WTC11 (cell line): Measurements from ENCODE around the gene SLC39A6. TPM values are rescaled to one million over a fixed set of nuclear protein-coding genes. Genes with fewer than 3 reads are reported as not detected.

Experiments used
- ATAC-seq: fragments of 200-7000 bp; cut with Tn5 transposase; 2 replicates; pipeline ENCODE4 v1.10.0; 2021; ENCODE audit warnings: mild to moderate bottlenecking, moderate library complexity
- CTCF ChIA-PET: fragments of 300-600 bp; sonication (Branson Sonifier 250); formaldehyde crosslinking; loops from one replicate; lab custom pipeline; 2021; ENCODE audit warnings: antibody characterized with exemption; lab: Charles Lee
- POLR2A ChIA-PET: fragments of 350-600 bp; sonication (Branson Sonifier 250); formaldehyde crosslinking; loops from one replicate; lab custom pipeline; 2021; ENCODE audit warnings: antibody characterized with exemption; lab: Charles Lee
- DNase-seq: peaks from one replicate; pipeline ENCODE4 v3.0.0; 2021; ENCODE audit warnings: low spot score
- H3K27ac Mint-ChIP-seq: 2 replicates; pipeline ENCODE4 v1.8.0; 2021; ENCODE audit warnings: mixed read lengths
- H3K27me3 Mint-ChIP-seq: 2 replicates; pipeline ENCODE4 v1.8.0; 2021; ENCODE audit warnings: low read depth, mild to moderate bottlenecking, moderate library complexity, mixed read lengths
- H3K36me3 Mint-ChIP-seq: 2 replicates; pipeline ENCODE4 v1.8.0; 2021; ENCODE audit warnings: mixed read lengths
- H3K4me1 Mint-ChIP-seq: 2 replicates; pipeline ENCODE4 v1.8.0; 2022; ENCODE audit warnings: mixed read lengths
- H3K4me3 Mint-ChIP-seq: 2 replicates; pipeline ENCODE4 v1.8.0; 2021; ENCODE audit warnings: mild to moderate bottlenecking, moderate library complexity, mixed read lengths
- H3K9me3 Mint-ChIP-seq: 2 replicates; pipeline ENCODE4 v1.8.0; 2021; ENCODE audit warnings: mixed read lengths
- ATF1 ChIP-seq: sonication (generic); formaldehyde crosslinking; IDR thresholded peaks from 2 replicates; pipeline ENCODE4 v1.8.1; 2023; ENCODE audit warnings: mild to moderate bottlenecking, moderate library complexity, missing genetic modification reagents
- E2F1 ChIP-seq: sonication (generic); formaldehyde crosslinking; IDR thresholded peaks from 2 replicates; pipeline ENCODE4 v1.8.0; 2022; ENCODE audit warnings: mild to moderate bottlenecking, missing genetic modification reagents
- ELF4 ChIP-seq: sonication (generic); formaldehyde crosslinking; IDR thresholded peaks from 2 replicates; pipeline ENCODE4 v1.8.1; 2022; ENCODE audit warnings: low read depth, mild to moderate bottlenecking, moderate library complexity, missing genetic modification reagents
- FOXJ3 ChIP-seq: sonication (generic); formaldehyde crosslinking; IDR thresholded peaks from 2 replicates; pipeline ENCODE4 v1.9.0; 2021; ENCODE audit warnings: missing genetic modification reagents, mild to moderate bottlenecking, borderline replicate concordance
- HMGA2 ChIP-seq: fragments of 250-450 bp; sonication (Bioruptor Pico); IDR thresholded peaks from 2 replicates; pipeline ENCODE4 v1.4.0; 2021; ENCODE audit warnings: mild to moderate bottlenecking, moderate library complexity
- MAX ChIP-seq: sonication (generic); formaldehyde crosslinking; IDR thresholded peaks from 2 replicates; pipeline ENCODE4 v1.8.0; 2022; ENCODE audit warnings: mild to moderate bottlenecking, missing genetic modification reagents
- MXD4 ChIP-seq: fragments of 250-450 bp; sonication (Bioruptor Pico); IDR thresholded peaks from 2 replicates; pipeline ENCODE4 v1.8.0; 2021; ENCODE audit warnings: mild to moderate bottlenecking, moderate library complexity, borderline replicate concordance
- NFE2L1 ChIP-seq: sonication (generic); formaldehyde crosslinking; IDR thresholded peaks from 2 replicates; pipeline ENCODE4 v1.8.1; 2023; ENCODE audit warnings: missing genetic modification reagents
- OVOL2 ChIP-seq: fragments of 250-450 bp; sonication (Bioruptor Pico); IDR thresholded peaks from 2 replicates; pipeline ENCODE4 v1.9.0; 2021; ENCODE audit warnings: mild to moderate bottlenecking, borderline replicate concordance
- SOX15 ChIP-seq: fragments of 250-450 bp; sonication (Bioruptor Pico); IDR thresholded peaks from 2 replicates; pipeline ENCODE4 v1.9.0; 2021; ENCODE audit warnings: mild to moderate bottlenecking
- STAT6 ChIP-seq: sonication (generic); formaldehyde crosslinking; conservative IDR thresholded peaks from 2 replicates; pipeline ENCODE4 v1.8.1; 2023; ENCODE audit warnings: mild to moderate bottlenecking, low read depth, missing genetic modification reagents, moderate library complexity
- TCF7 ChIP-seq: sonication (generic); formaldehyde crosslinking; IDR thresholded peaks from 2 replicates; pipeline ENCODE4 v1.8.0; 2022; ENCODE audit warnings: mild to moderate bottlenecking, low read depth, missing genetic modification reagents, moderate library complexity
- ZBTB43 ChIP-seq: sonication (generic); formaldehyde crosslinking; IDR thresholded peaks from 2 replicates; pipeline ENCODE4 v1.8.1; 2023; ENCODE audit warnings: mild to moderate bottlenecking, missing genetic modification reagents
- ZNF263 ChIP-seq: sonication (generic); formaldehyde crosslinking; IDR thresholded peaks from 2 replicates; pipeline ENCODE4 v1.8.1; 2022; ENCODE audit warnings: low read depth, mild to moderate bottlenecking, moderate library complexity, missing genetic modification reagents
- ZNF317 ChIP-seq: sonication (generic); formaldehyde crosslinking; IDR thresholded peaks from 2 replicates; pipeline ENCODE4 v1.8.1; 2023; ENCODE audit warnings: low read depth, mild to moderate bottlenecking, moderate library complexity, missing genetic modification reagents, borderline replicate concordance
- ZNF423 ChIP-seq: fragments of 250-450 bp; sonication (Bioruptor Pico); IDR thresholded peaks from 2 replicates; pipeline ENCODE4 v2.1.2; 2022; ENCODE audit warnings: mild to moderate bottlenecking, moderate library complexity
- total RNA-seq: library from RNA; stranded (reverse); gene quantifications from 3 replicates; pipeline ENCODE4 v1.2.3, GENCODE V29; 2021
- TF ChIP-seq, protein P1 (sequence below): sonication (generic); formaldehyde crosslinking; IDR thresholded peaks from 2 replicates; pipeline ENCODE4 v1.8.0; 2022; ENCODE audit warnings: mild to moderate bottlenecking, missing genetic modification reagents

SLC39A6 gene
- total RNA-seq, 1 experiment from 2014 or later, result 29.2 TPM

GRCh38 chr18:36128530-36128870 is 640 bp downstream of the SLC39A6 start (continued):
- TF ChIP-seq TCF7 (CRISPR knock-in tag), result no peak
- TF ChIP-seq FOXJ3 (CRISPR knock-in tag), result no peak
- TF ChIP-seq MXD4, result no peak
- no peak for TF ChIP-seq HMGA2 (CRISPR knock-in tag)

DNA sequence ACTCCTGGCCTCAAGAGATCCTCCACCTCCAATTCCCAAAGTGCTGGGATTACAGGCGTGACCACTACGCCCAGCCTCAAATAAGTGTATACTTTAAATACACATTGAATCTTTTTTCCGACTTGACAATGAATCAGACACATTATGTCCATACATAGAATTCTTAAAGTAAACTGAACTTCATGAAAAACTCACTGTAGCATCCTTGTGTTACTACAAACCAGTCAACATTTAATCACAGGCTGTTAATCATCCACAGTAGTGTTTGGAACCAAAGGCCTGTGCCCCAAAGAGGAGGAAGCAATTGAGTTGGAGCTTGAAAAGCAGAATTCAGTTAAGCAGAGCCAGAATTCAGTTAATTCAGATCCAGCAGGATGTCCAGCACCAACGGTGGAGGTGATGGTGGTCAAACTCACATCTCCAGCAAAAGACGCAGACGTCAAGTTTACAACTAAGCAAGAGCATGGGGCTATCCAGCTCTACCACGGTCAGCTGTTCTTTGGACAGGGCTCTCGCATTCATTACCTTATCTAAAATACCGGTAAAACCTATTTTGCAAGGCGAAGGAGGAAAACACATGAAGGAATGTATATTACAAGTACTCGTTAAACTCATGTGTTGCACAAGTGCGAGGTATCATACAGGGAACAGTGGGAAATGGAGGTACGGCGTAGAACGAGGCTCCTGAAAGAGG is 1.2 kb downstream of the SLC39A6 start:
- DNase-seq (no peak), ATAC-seq (no peak)
- CTCF ChIA-PET, result interaction anchor here (2.4 kb wide), 2 partner anchors 110 to 371 kb away, joined by 6 to 8 read pairs; no protein-coding TSS in a partner anchor
- Mint-ChIP-seq H3K4me1 (peaks cover 34% of the 10 kb centered on the region), H3K4me3 (peak overlapping the region; percentile 95), H3K36me3 (peaks cover 30% of the 10 kb centered on the region), H3K9me3 (no peaks in the 10 kb centered on the region), H3K27ac (no peak overlapping the region), H3K27me3 (no peaks in the 10 kb centered on the region)
- TF ChIP-seq, protein P1, sequence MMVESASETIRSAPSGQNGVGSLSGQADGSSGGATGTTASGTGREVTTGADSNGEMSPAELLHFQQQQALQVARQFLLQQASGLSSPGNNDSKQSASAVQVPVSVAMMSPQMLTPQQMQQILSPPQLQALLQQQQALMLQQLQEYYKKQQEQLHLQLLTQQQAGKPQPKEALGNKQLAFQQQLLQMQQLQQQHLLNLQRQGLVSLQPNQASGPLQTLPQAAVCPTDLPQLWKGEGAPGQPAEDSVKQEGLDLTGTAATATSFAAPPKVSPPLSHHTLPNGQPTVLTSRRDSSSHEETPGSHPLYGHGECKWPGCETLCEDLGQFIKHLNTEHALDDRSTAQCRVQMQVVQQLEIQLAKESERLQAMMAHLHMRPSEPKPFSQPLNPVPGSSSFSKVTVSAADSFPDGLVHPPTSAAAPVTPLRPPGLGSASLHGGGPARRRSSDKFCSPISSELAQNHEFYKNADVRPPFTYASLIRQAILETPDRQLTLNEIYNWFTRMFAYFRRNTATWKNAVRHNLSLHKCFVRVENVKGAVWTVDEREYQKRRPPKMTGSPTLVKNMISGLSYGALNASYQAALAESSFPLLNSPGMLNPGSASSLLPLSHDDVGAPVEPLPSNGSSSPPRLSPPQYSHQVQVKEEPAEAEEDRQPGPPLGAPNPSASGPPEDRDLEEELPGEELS (CRISPR knock-in tag), result no peak
- POLR2A ChIA-PET, result interaction anchor here (1.1 to 1.9 kb wide), 3 partner anchors 61 to 156 kb away, joined by 3 to 8 read pairs (median 5); partner anchors contain the start of genes RMP24 and RPRD1A

- H3K4me3 Mint-ChIP-seq, result no peak overlapping the region
- peaks cover 41% of the 10 kb centered on the region for H3K36me3 Mint-ChIP-seq
- DNase-seq (no peak), ATAC-seq (no peak)
- POLR2A ChIA-PET, result no interaction called here
- TF ChIP-seq MAX (CRISPR knock-in tag) (no peak), STAT6 (CRISPR knock-in tag) (no peak), ZBTB43 (no peak), NFE2L1 (CRISPR knock-in tag) (no peak), ZNF317 (CRISPR knock-in tag) (no peak), SOX15 (CRISPR knock-in tag) (no peak), ATF1 (CRISPR knock-in tag) (no peak), ZNF263 (CRISPR knock-in tag) (no peak), OVOL2 (CRISPR knock-in tag) (no peak), ELF4 (CRISPR knock-in tag) (no peak), E2F1 (CRISPR knock-in tag) (no peak), ZNF423 (no peak)
- no peak overlapping the region for H3K27ac Mint-ChIP-seq
- CTCF ChIA-PET, result interaction anchor here (1.7 kb wide), 1 partner anchor 31 kb away, joined by 5 read pairs; no protein-coding TSS in a partner anchor
- H3K9me3 Mint-ChIP-seq, result no peaks in the 10 kb centered on the region
- H3K4me1 Mint-ChIP-seq, result peaks cover 23% of the 10 kb centered on the region
- no peaks in the 10 kb centered on the region for H3K27me3 Mint-ChIP-seq
These were observed 2.5 kb downstream of the SLC39A6 start for GRCh38 chr18:36126668-36127067.
